ENCODE results near the gene RDH5.

The RDH5 gene

GRCh38 chr12:55718015-55718414, 2.2 kb upstream of the RDH5 start:
- peaks cover 26% of the 10 kb centered on the region; the same call in 1 of the 2 replicates for H3K79me2 ChIP-seq (ENCODE audit: insufficient read depth, low read length)
- H3K4me1 ChIP-seq (ENCODE audit: insufficient read depth, low read length, poor library complexity, severe bottlenecking), result peaks cover 23% of the 10 kb centered on the region
- no peaks in the 10 kb centered on the region for H3K27me3 ChIP-seq (ENCODE audit: insufficient read depth, low read length, poor library complexity, severe bottlenecking)
- H3K9me2 ChIP-seq (replicated peaks; ENCODE audit: low read depth, low read length), result no peaks in the 10 kb centered on the region
- peak overlapping the region; percentile 88 for H3K4me3 ChIP-seq (ENCODE audit: low read length, poor library complexity, severe bottlenecking)
- H3K9me3 ChIP-seq (ENCODE audit: insufficient read depth, low read depth, low read length), result no peaks in the 10 kb centered on the region
- no peaks in the 10 kb centered on the region for H3K36me3 ChIP-seq (ENCODE audit: insufficient read depth, low read length)
- H4K20me1 ChIP-seq (ENCODE audit: insufficient read depth, low read length, poor library complexity, severe bottlenecking), result no peaks in the 10 kb centered on the region
- H3F3A ChIP-seq (ENCODE audit: low read depth), result no peaks in the 10 kb centered on the region
- no peak for TF ChIP-seq CTCF (conservative IDR thresholded peaks at IDR 0.05; ENCODE audit: low read length)
- TF ChIP-seq EZH2phosphoT487 (IDR thresholded peaks at IDR 0.05; ENCODE audit: borderline replicate concordance), result no peak
- no peak overlapping the region for H2AFZ ChIP-seq (ENCODE audit: low read length)
- peak overlapping the region; percentile 92 for H3K4me2 ChIP-seq (ENCODE audit: low read depth, low read length, poor library complexity, severe bottlenecking)
- peak overlapping the region; percentile 79 for H3K9ac ChIP-seq (ENCODE audit: low read depth, low read length, poor library complexity, severe bottlenecking)

GRCh38 chr12:55718624-55719275, 1.4 kb upstream of the RDH5 start:
- H3K4me1 ChIP-seq (ENCODE audit: insufficient read depth, low read length, poor library complexity, severe bottlenecking), result peaks cover 23% of the 10 kb centered on the region
- peak overlapping the region; percentile 79 for H3K9ac ChIP-seq (ENCODE audit: low read depth, low read length, poor library complexity, severe bottlenecking)
- H3K27me3 ChIP-seq (ENCODE audit: insufficient read depth, low read length, poor library complexity, severe bottlenecking), result no peaks in the 10 kb centered on the region
- no peak overlapping the region for H3K4me3 ChIP-seq (ENCODE audit: low read length, poor library complexity, severe bottlenecking)
- H4K20me1 ChIP-seq (ENCODE audit: insufficient read depth, low read length, poor library complexity, severe bottlenecking), result no peaks in the 10 kb centered on the region
- peaks cover 27% of the 10 kb centered on the region; the same call in 1 of the 2 replicates for H3K79me2 ChIP-seq (ENCODE audit: insufficient read depth, low read length)
- H3K4me2 ChIP-seq (ENCODE audit: low read depth, low read length, poor library complexity, severe bottlenecking), result peak overlapping the region; percentile 92
- no peaks in the 10 kb centered on the region for H3K9me2 ChIP-seq (replicated peaks; ENCODE audit: low read depth, low read length)
- no peak for TF ChIP-seq EZH2phosphoT487 (IDR thresholded peaks at IDR 0.05; ENCODE audit: borderline replicate concordance)
- no peak for TF ChIP-seq CTCF (conservative IDR thresholded peaks at IDR 0.05; ENCODE audit: low read length)
- no peak overlapping the region for H2AFZ ChIP-seq (ENCODE audit: low read length)
- H3F3A ChIP-seq (ENCODE audit: low read depth), result no peaks in the 10 kb centered on the region
- no peaks in the 10 kb centered on the region for H3K9me3 ChIP-seq (ENCODE audit: insufficient read depth, low read depth, low read length)
- H3K36me3 ChIP-seq (ENCODE audit: insufficient read depth, low read length), result peaks cover under 1% of the 10 kb centered on the region; the same call in 1 of the 2 replicates

GRCh38 chr12:55719371-55719770, 822 bp upstream of the RDH5 start:
- Histone ChIP-seq H4K20me1 (ENCODE audit: insufficient read depth, low read length, poor library complexity, severe bottlenecking) (no peaks in the 10 kb centered on the region), H3K4me1 (ENCODE audit: insufficient read depth, low read length, poor library complexity, severe bottlenecking) (peaks cover 23% of the 10 kb centered on the region), H3K4me3 (ENCODE audit: low read length, poor library complexity, severe bottlenecking) (no peak overlapping the region), H3K4me2 (ENCODE audit: low read depth, low read length, poor library complexity, severe bottlenecking) (peak overlapping the region; percentile 92), H3F3A (ENCODE audit: low read depth) (no peaks in the 10 kb centered on the region), H3K27me3 (ENCODE audit: insufficient read depth, low read length, poor library complexity, severe bottlenecking) (no peaks in the 10 kb centered on the region), H3K79me2 (ENCODE audit: insufficient read depth, low read length) (peaks cover 33% of the 10 kb centered on the region; the same call in 1 of the 2 replicates), H2AFZ (ENCODE audit: low read length) (no peak overlapping the region), H3K36me3 (ENCODE audit: insufficient read depth, low read length) (peaks cover 6% of the 10 kb centered on the region; the same call in 1 of the 2 replicates), H3K9me3 (ENCODE audit: insufficient read depth, low read depth, low read length) (no peaks in the 10 kb centered on the region), H3K9me2 (replicated peaks; ENCODE audit: low read depth, low read length) (no peaks in the 10 kb centered on the region), H3K9ac (ENCODE audit: low read depth, low read length, poor library complexity, severe bottlenecking) (no peak overlapping the region)
- TF ChIP-seq CTCF (conservative IDR thresholded peaks at IDR 0.05; ENCODE audit: low read length), result no peak
- TF ChIP-seq EZH2phosphoT487 (IDR thresholded peaks at IDR 0.05; ENCODE audit: borderline replicate concordance), result no peak

All from Loucy (cell line).